Testis (tissue), 3 donors: Measurements from ENCODE around the gene DPH7. TPM values are rescaled to one million over a fixed set of nuclear protein-coding genes. Genes with fewer than 3 reads are reported as not detected.
"Not testable (repeated sequence)": the region's sequence is repeated elsewhere in the genome, so short reads cannot be mapped to it uniquely, and the experiment has no call there.

Experiments used
- DNase-seq: peaks from one replicate; pipeline ENCODE4 v3.0.0-alpha.2; 2019
- H3K27ac ChIP-seq, 2 donors: fragments of 200-600 bp; sonication (generic); one replicate each; pipeline ENCODE4 v1.5.1; 2019
- H3K27me3 ChIP-seq: fragments of 200-600 bp; sonication (generic); one replicate; pipeline ENCODE4 v1.5.1; 2019
- H3K36me3 ChIP-seq: fragments of 200-600 bp; sonication (generic); one replicate; pipeline ENCODE4 v1.5.1; 2017; ENCODE audit warnings: low read depth; ENCODE audit errors: missing control alignments
- H3K4me1 ChIP-seq: fragments of 200-600 bp; sonication (generic); one replicate; pipeline ENCODE4 v1.5.1; 2019
- H3K4me3 ChIP-seq, 2 donors: fragments of 200-600 bp; sonication (generic); one replicate each; pipeline ENCODE4 v1.5.1; 2017 to 2019
- H3K9me3 ChIP-seq: fragments of 200-600 bp; sonication (generic); one replicate; pipeline ENCODE4 v1.5.1; 2017
- CTCF ChIP-seq, 3 experiments: fragments of 450-650 bp in 2 of 3; fragments of 200-600 bp in 1 of 3; sonication (generic) in 1 of 3; IDR thresholded peaks; one replicate each; pipeline ENCODE4 v1.5.1; 2016 to 2019; ENCODE audit warnings: antibody characterized with exemption in 3 of 3, mild to moderate bottlenecking in 2 of 3, moderate library complexity in 1 of 3
- POLR2A ChIP-seq: fragments of 450-650 bp; IDR thresholded peaks from one replicate; pipeline ENCODE4 v1.6.1; 2017; ENCODE audit warnings: antibody characterized with exemption, mild to moderate bottlenecking, moderate library complexity
- WGBS, 2 donors: methylation state at CpG; one replicate each; pipeline ENCODE4 v1.1.5; 2018; 5-methylcytosine and 5-hydroxymethylcytosine counted together
- intact Hi-C: fragments of 100-400 bp; cut with DNase I; formaldehyde crosslinking; loops from one replicate; pipeline ENCODE4 v1.15.1; 2023; ENCODE audit warnings: low total_unique reads
- polyA plus RNA-seq: library from polyadenylated mRNA; stranded (reverse); fragments of 350-450 nt; fragmentation: Illumina TruSeq; extraction: RNeasy Lipid Tissue Mini Kit (QIAGEN cat#74804); gene quantifications from one replicate; pipeline ENCODE4 v1.2.3, GENCODE V29; 2014; ENCODE audit warnings: low read depth, low replicate concordance; ENCODE audit not compliant: insufficient read depth
- total RNA-seq, 2 donors: library from RNA; depleted of rRNA; stranded (reverse); fragments of >200 nt; gene quantifications; one replicate each; pipeline ENCODE4 v1.2.3, GENCODE V29; 2016

The DPH7 gene
- total and polyA plus RNA-seq, 3 donors from 2014 or later: 34.7 to 92.5 (median 61.8) TPM

GRCh38 chr9:137520614-137521404 lies 57.9 kb downstream of the DPH7 start:
- Histone ChIP-seq H3K27ac (no peak overlapping the region), H3K36me3 (no peaks in the 10 kb centered on the region), H3K27me3 (no peaks in the 10 kb centered on the region), H3K9me3 (no peaks in the 10 kb centered on the region), H3K4me1 (no peaks in the 10 kb centered on the region), H3K4me3 (no peak overlapping the region)
- DNase-seq: no peak
- intact Hi-C loops: no loop called here
- 88 to 92% methylated on average over 26 to 30 of the region's 30 CpGs for WGBS, 2 donors
- TF ChIP-seq POLR2A (no peak), CTCF (IDR thresholded peaks at IDR 0.05) (no peak)

- no peak overlapping the region for H3K27ac ChIP-seq
- H3K4me3 ChIP-seq: no peak overlapping the region
- H3K4me1 ChIP-seq: no peaks in the 10 kb centered on the region
- H3K27me3 ChIP-seq: no peaks in the 10 kb centered on the region
- 92 to 93% methylated on average over 10 of the region's 10 CpGs for WGBS, 2 donors
- no peak for DNase-seq
- H3K36me3 ChIP-seq: no peaks in the 10 kb centered on the region
- H3K9me3 ChIP-seq: no peaks in the 10 kb centered on the region
- TF ChIP-seq CTCF (IDR thresholded peaks at IDR 0.05) (no peak), POLR2A (no peak)
- intact Hi-C loops: no loop called here
Observed at GRCh38 chr9:137519553-137519952, 59.2 kb downstream of the DPH7 start.

- WGBS, 2 donors: 91 to 95% methylated on average over 13 of the region's 13 CpGs
- H3K36me3 ChIP-seq, H3K27me3 ChIP-seq, H3K4me3 ChIP-seq, intact Hi-C loops, H3K4me1 ChIP-seq, H3K27ac ChIP-seq, DNase-seq, H3K9me3 ChIP-seq: not testable (repeated sequence)
Observed at GRCh38 chr9:137518661-137519459, 59.9 kb downstream of the DPH7 start.

GRCh38 chr9:137516144-137516917 lies 62.4 kb downstream of the DPH7 start:
- no peaks in the 10 kb centered on the region for H3K4me1 ChIP-seq
- no peak overlapping the region for H3K27ac ChIP-seq
- no peak overlapping the region for H3K4me3 ChIP-seq
- intact Hi-C loops: no loop called here
- WGBS, 2 donors: 88 to 90% methylated on average over 4 to 10 of the region's 10 CpGs
- DNase-seq: no peak
- H3K36me3 ChIP-seq: no peaks in the 10 kb centered on the region
- no peaks in the 10 kb centered on the region for H3K9me3 ChIP-seq
- no peaks in the 10 kb centered on the region for H3K27me3 ChIP-seq
- TF ChIP-seq POLR2A: no peak
- no peak for TF ChIP-seq CTCF (IDR thresholded peaks at IDR 0.05)

GRCh38 chr9:137515338-137515724 lies 63.4 kb downstream of the DPH7 start:
- no peaks in the 10 kb centered on the region for H3K9me3 ChIP-seq
- no peak for DNase-seq
- TF ChIP-seq POLR2A: no peak
- no peak for TF ChIP-seq CTCF (IDR thresholded peaks at IDR 0.05)
- H3K27ac ChIP-seq: no peak overlapping the region
- 84 to 87% methylated on average over 10 to 23 of the region's 23 CpGs for WGBS, 2 donors
- H3K27me3 ChIP-seq: no peaks in the 10 kb centered on the region
- no peak overlapping the region for H3K4me3 ChIP-seq
- intact Hi-C loops: no loop called here
- H3K4me1 ChIP-seq: no peaks in the 10 kb centered on the region
- H3K36me3 ChIP-seq: no peaks in the 10 kb centered on the region
